ENCODE measurements around the gene RAD50. TPM values are rescaled to one million over a fixed set of nuclear protein-coding genes. Genes with fewer than 3 reads are reported as not detected.
"Not testable (repeated sequence)": the region's sequence is repeated elsewhere in the genome, so short reads cannot be mapped to it uniquely, and the experiment has no call there.

RAD50 gene
- total RNA-seq, 4 donors from 2014 or later: 31.1 to 53.7 (median 35.0) TPM

- Histone ChIP-seq H3K9me3 (peaks cover 0 to 7% (median 0%) of the 10 kb centered on the region in 3 donors), H3K36me3 (peaks cover 0 to 41% of the 10 kb centered on the region in 2 donors), H3K4me3 (no peak overlapping the region), H3K27ac (no peak overlapping the region), H3K27me3 (no peaks in the 10 kb centered on the region), H3K4me1 (peaks cover 0 to 24% (median 7%) of the 10 kb centered on the region in 3 donors)
- ATAC-seq: no peak
- WGBS, 2 donors (ENCODE audit: low coverage in 1 of 2): 80 to 88% methylated on average over 2 of the region's 2 CpGs
- TF ChIP-seq CTCF (IDR thresholded peaks at IDR 0.05) (no peak), EP300 (IDR thresholded peaks at IDR 0.05) (no peak), POLR2AphosphoS5 (IDR thresholded peaks at IDR 0.05) (no peak), POLR2A (IDR thresholded peaks at IDR 0.05) (no peak)
These were observed 2.7 kb downstream of the RAD50 start for GRCh38 chr5:132559383-132560060.

DNA sequence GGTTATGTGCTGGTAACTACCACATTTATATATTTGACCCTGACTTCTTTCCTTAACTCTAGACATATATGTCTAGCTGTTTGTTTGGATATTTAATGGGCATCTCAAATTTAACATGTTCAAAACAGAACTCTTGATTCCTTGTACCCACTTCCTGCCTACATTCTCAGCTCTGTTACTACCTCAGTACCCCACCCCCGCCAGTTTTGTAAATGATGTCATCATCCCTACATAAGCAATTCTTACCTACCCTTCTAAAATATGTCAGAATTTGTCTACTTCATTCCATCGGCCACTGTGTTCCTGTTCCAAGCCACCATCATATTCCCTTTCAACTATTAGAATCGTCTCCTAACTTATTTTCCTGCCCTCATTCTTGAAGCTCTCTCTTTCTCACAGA lies 4.8 kb downstream of the RAD50 start:
- ATAC-seq: no peak
- 87 to 100% methylated on average over 3 of the region's 3 CpGs for WGBS, 2 donors (ENCODE audit: low coverage in 1 of 2)
- Histone ChIP-seq H3K4me1 (peaks cover 0 to 24% (median 7%) of the 10 kb centered on the region in 3 donors), H3K9me3 (peaks cover 0 to 10% (median 0%) of the 10 kb centered on the region in 3 donors), H3K27me3 (no peaks in the 10 kb centered on the region), H3K36me3 (peaks cover 5 to 61% of the 10 kb centered on the region in 2 donors), H3K27ac (no peak overlapping the region), H3K4me3 (no peak overlapping the region)
- TF ChIP-seq POLR2A (IDR thresholded peaks at IDR 0.05) (no peak), EP300 (IDR thresholded peaks at IDR 0.05) (no peak), CTCF (IDR thresholded peaks at IDR 0.05) (no peak), POLR2AphosphoS5 (IDR thresholded peaks at IDR 0.05) (no peak)

DNA sequence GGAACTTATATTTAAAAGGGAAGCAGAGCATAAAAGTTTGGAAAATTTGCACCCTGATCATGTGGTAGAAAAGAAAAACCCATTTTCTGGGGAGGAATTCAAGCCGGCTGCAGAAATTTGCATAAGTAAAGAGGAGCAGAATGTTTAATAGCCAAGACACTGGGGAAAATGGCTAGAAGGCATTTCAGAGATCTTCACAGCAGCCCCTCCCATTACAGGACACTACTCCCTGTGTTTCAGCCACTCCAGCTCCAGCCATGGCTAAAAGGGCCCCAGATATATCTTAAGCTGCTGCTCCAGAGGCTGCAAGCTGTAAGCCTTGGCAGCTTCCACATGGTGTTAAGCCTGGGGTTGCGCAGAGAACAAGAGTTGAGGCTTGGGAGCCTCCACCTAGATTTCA lies 7.8 kb downstream of the RAD50 start:
- H3K27ac ChIP-seq, H3K27me3 ChIP-seq, ATAC-seq, H3K9me3 ChIP-seq, H3K4me3 ChIP-seq, H3K4me1 ChIP-seq: not testable (repeated sequence)
- H3K36me3 ChIP-seq: peaks cover 5 to 71% of the 10 kb centered on the region in 2 donors
- WGBS, 2 donors (ENCODE audit: low coverage in 1 of 2): 93 to 100% methylated on average over 1 to 2 of the region's 2 CpGs

GRCh38 chr5:132566657-132567056 lies 9.9 kb downstream of the RAD50 start:
- no peak for ATAC-seq

GRCh38 chr5:132576123-132576522 lies 19.3 kb downstream of the RAD50 start:
- Histone ChIP-seq H3K9me3 (no peaks in the 10 kb centered on the region), H3K27ac (no peak overlapping the region), H3K4me3 (no peak overlapping the region), H3K27me3 (no peaks in the 10 kb centered on the region), H3K4me1 (no peaks in the 10 kb centered on the region), H3K36me3 (peaks cover 0 to 70% of the 10 kb centered on the region in 2 donors)
- TF ChIP-seq EP300 (IDR thresholded peaks at IDR 0.05): no peak
- no peak for TF ChIP-seq CTCF (IDR thresholded peaks at IDR 0.05)
- no peak for TF ChIP-seq POLR2AphosphoS5 (IDR thresholded peaks at IDR 0.05)
- TF ChIP-seq POLR2A (IDR thresholded peaks at IDR 0.05): no peak
- 86 to 100% methylated on average over 1 of the region's 1 CpG for WGBS, 2 donors (ENCODE audit: low coverage in 1 of 2)
- no peak for ATAC-seq

More at GRCh38 chr5:132566657-132567056, 9.9 kb downstream of the RAD50 start:
- peaks cover 0 to 10% (median 0%) of the 10 kb centered on the region in 3 donors for H3K9me3 ChIP-seq
- H3K4me3 ChIP-seq: no peak overlapping the region
- no peak for TF ChIP-seq EP300 (IDR thresholded peaks at IDR 0.05)
- H3K4me1 ChIP-seq: no peaks in the 10 kb centered on the region
- WGBS, 2 donors (ENCODE audit: low coverage in 1 of 2): 82 to 100% methylated on average over 1 of the region's 1 CpG
- no peak overlapping the region for H3K27ac ChIP-seq
- peaks cover 5 to 50% of the 10 kb centered on the region in 2 donors for H3K36me3 ChIP-seq
- H3K27me3 ChIP-seq: no peaks in the 10 kb centered on the region

GRCh38 chr5:132584560-132584959 lies 27.8 kb downstream of the RAD50 start:
- H3K4me3 ChIP-seq, H3K27me3 ChIP-seq, ATAC-seq, H3K9me3 ChIP-seq, H3K4me1 ChIP-seq, H3K27ac ChIP-seq: not testable (repeated sequence)
- H3K36me3 ChIP-seq: peaks cover 0 to 82% of the 10 kb centered on the region in 2 donors
- 86% methylated on average over 2 of the region's 2 CpGs; no CpG with 5 or more reads in 1 of the 2 donors for WGBS, 2 donors (ENCODE audit: low coverage in 1 of 2)
